GM21367 (cell line): ENCODE measurements around the gene SPNS2.

ENCODE experiments used
- ATAC-seq: cut with Tn5 transposase; IDR thresholded peaks from one replicate; pipeline ENCODE4 v1.9.1; 2021; ENCODE audit not compliant: unreplicated experiment

Gene SPNS2

DNA sequence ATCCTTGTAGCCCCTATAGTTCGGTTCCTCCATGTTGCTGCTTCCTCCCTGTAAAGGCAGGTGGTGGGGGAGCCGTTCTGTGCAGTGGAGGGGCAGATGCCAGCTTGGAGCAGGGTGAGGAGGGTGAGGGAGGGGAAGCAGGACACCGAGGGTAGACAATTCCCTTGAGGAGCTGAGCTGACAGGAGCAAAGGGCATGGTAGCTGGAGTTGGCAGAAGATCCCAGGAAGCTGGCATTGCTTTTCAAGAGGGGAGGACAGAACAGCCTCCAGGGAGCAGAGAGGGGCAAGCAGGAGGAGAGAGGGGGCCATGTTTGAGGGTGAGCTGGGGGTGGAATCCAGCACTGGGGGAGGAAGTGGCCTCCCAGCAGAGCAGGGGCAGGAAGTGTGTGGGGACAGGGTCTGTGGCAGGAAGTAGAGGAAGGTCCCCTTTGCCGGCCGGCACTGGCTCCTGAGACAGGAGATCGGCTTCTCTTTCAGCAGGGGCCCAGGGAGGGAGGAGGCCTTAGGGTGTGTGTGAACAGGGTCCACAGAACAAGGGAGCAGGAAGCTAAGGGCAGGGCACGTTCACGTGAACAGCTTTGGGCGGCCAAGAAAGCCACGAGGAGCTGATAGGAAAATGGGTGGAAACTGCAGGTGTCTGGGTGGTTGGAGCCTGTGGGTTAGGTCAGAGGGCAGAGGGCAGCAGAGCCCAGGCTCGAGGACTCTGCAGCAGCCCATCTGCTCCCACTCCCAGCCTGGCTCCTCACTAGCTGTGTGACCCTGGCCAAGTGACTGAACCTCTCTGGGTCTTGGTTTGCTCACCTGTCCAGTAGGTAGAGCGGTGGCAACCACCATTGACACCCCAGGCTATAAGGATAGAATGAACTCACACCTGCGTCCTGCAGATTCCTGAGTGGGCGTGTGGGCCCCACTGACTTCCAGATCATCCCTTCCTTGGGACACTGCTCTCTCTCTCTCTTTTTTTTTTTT lies 17.5 kb upstream of the SPNS2 start:
- no peak for ATAC-seq

GRCh38 chr17:4482338-4483011 lies 16.2 kb upstream of the SPNS2 start:
- ATAC-seq: no peak

DNA sequence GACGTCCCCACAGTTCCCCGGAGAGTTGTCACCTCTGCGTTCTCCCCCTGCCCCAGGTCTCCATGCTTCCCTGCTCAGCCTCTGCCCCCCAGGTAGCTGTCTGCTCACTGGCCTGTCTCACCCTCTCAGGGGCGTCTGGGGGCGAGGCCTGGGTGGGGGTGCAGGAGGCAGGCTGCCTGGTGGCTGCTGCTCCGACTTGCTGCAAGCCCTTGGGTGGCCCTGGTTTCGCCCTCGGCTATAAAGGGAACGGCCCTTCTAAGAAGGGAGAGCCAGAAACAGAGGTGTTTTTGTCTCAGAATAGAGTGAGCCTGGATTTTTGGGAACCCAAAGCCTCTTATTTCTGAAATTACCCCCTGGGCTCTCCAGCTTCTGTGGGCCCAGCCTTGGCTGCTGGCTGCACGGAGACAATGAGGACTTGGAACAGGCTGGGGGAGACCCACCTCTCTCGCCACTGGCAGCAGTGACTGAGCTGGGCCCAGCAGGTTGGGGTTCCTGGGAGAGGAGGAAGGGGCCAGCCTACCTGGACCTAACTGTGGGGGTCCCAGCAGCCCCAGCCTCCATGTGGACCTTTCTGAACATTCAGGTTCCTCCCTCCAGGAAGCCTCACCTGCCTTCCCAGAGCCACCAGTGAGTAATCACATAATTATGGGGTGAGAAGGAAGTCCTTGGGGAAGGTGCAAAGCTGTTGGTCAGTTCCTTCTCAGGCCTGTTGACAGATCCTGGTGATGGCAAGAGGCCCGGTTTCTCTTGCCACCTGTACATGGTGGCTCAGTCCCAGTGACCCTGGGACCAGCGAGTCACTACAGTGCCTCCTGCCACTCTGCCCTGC lies 15.5 kb upstream of the SPNS2 start:
- no peak for ATAC-seq

DNA sequence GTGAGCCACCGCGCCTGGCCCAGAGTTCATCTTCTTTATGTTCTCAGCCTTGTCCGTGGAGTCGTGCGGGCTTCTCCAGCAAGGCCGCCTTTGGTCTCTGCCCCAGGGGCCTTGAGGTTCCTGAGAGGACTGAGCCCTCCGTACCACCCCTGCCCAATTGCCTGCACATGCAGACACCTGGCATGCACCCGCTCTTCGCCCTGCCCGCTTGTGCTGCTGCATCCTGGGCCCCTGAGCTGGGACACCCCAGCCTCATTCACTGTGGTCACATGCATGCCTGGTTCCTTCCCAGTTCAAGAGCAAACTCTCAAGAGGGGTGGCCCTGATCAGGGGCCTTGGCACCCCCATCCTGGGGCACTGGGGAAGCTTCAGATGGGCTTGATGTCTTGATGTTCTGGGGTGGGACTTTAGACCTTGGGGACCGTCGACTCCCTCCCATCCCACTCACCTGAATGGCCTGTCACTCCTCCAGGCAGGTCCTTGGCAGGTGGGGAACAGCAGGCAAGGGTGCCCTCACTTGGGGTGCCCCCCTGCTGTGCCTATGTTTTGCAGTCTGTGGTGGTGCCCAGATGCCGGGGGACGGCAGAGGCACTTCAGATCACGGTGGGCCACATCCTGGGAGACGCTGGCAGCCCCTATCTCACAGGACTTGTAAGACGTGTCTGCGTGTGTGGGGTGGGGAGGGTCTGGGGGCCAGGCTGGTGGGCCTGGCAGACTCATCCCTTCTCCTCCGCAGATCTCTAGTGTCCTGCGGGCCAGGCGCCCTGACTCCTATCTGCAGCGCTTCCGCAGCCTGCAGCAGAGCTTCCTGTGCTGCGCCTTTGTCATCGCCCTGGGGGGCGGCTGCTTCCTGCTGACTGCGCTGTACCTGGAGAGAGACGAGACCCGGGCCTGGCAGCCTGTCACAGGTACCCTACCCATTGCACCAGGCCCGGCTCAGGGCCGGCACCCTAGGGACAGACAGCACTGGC lies 12.7 kb upstream of the SPNS2 start:
- ATAC-seq: no peak

DNA sequence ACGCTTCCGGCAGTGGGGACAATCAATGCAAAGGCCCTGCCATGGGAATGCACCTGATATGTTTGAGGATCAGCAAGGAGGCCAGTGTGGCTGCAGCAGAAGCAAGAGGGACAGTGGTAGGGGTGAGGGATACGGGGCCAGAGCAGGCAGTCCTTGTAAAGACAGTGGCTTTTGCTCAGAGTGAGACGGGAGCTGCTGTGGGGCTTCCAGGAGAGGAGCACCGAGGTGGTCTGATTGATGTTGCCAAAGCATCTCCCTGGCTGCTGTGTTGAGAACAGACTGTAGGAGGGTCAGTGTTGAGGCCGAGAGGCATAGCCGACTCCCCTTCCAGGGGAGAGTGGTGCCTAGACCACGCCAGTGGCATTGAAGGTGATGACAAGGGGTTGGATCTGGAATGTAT lies 11.4 kb upstream of the SPNS2 start:
- no peak for ATAC-seq

- ATAC-seq: no peak
Observed at GRCh38 chr17:4487820-4488716, 10.6 kb upstream of the SPNS2 start.

GRCh38 chr17:4488989-4489595 lies 9.6 kb upstream of the SPNS2 start:
- no peak for ATAC-seq

DNA sequence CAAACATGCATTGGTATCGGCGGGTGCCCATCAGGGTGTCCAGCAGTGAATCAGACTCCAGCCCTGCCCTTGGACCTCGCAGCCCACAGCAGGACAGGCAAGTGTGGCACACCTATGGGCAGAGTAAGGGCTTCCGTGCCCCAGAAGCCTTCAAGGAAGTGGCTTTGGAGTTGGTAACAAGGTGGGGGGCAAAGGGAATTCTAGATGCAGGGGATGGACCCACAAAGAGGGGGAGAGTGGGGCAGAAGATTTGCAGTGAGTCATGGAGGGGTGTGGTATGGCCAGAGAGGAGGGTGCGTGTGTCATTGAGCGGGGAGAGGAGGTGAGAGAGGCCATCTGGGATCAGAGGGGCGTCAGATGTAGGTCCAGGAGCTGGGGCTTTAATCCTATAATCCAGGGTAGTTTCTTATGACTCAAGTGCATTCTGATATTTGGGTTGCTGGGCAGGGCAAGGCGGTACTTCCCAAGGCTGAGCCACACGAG lies 8.5 kb upstream of the SPNS2 start:
- no peak for ATAC-seq

DNA sequence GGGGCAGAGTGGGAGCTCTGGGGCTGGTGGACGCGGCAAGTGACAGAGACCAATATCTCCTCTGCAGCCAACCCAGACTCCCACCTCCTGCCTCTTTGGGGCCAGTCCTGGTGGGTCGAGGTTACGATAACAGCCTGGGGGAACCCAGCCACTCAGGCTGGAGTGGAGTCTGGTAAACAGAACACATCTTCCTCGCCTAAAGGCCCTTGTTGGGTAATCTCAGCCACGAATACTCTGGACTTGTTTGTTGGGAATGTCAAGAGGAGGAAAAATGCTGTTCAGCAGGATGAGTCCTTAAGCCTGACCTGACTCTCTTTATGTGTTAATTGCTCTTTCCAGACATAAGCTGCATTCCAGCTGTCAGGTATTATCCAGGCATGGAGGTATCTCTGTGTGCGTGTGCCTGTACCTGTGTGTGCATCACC lies 8.0 kb upstream of the SPNS2 start:
- ATAC-seq: no peak

DNA sequence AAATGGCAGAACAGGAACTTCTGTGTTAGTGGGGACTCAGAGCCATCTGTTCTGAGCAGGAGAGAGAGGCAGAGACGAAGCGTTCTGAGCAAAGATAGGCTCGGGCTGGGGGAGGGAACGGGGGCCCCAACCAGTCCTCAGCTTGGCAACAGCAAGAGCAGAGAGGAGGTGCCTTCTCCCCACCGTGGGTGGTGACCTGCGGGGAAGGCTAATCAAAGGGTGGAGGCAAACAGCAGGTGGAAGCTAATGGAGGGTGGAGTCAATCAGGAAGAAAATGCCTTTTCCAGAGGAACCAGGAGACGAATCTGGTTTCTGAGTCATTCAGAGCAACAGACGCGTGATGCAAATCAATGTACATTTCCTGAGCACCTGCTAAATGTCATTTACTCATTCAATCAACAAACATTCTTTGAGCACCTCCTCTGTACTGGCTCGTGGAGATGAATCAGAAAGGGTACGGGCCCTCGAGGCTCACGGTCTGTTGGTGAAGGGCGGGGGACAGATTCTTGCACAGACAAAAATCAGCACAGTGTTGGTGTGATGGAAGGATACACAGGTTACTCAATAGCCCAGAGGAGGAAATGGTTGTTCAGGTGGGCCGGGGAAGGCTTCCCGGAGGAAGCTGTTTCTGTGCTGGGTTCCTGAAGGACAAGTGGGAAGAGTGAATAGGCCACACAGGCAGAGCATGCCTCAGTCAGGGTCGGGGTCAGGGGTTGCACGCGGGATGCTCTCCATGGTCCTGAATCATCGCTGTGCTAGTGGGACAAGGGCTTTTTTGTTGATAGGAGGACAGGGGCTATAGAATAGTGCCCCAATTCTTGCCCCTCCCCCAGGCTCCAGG lies 5.7 kb upstream of the SPNS2 start:
- no peak for ATAC-seq

DNA sequence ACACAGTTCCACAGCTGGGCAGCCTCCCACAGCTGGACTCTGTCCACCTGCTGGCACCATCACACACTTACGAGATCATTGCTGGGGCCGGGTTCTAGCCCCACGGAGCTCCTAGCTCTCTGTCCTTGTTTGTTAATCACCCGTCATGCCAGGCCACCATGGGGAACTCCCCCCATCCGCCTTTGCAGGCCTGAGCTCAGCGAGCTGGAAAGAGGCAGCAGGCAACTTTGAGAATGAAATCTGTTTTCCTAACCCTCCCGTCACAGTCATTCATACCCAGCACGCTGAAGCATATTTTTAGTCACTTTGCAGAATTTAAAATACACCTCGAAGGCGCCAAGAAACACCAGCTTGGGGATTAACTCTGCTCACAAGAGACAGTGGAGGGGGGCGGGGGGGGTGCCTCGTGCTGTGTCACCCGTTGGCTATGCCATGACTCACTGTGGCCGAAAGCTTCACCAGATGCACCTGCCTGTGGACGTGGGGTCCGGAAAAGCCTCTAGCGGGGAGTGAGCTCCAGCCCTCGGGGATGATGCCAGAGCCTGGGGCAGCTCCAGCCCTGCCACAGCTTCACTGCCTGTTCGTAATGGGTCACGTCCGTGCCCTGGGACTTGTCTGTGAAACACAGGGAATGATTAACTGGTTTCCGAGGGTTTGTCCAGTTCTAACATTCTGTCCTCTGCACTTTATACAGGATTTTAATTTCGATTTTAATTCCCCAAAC lies 1.4 kb upstream of the SPNS2 start:
- ATAC-seq: no peak

DNA sequence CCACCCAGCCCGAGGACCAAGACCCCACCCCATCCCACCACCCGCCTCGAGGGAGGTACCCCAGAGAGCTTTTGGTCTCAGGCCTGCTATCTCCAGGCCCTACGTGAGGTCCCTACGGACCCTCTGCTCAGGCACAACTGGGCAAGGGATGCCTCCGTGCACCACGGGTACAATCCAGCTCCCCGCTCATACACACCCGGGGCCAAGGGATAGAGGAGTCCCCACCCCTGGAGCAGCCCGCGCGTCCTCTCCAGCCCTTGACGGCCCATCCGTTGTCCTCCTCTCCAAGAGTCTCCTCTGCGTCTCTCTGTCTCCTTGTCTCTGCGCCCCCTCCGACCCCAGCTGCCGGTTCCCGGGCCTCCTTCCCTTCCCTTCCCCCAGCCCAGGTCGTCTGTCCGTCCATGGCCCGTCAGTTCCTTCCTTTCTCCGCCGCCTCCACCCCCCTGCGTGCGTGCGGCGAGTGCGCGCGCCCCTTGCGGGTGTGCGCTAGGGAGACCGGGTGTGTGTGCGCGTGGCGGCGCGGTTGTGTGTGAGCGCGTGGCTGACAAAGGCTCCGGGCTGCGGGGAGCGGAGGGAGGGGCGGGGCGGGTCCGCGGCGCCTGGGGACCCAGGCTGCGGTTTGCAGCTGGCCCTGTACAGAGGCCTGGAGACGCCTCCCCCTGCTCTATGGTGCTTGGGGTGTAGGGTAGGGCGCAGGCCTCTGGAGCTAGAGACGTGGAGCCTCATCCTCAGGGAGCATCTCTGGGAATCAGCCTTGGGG lies 930 bp downstream of the SPNS2 start:
- ATAC-seq: no peak

- ATAC-seq: no peak
Observed at GRCh38 chr17:4500191-4500571, 1.5 kb downstream of the SPNS2 start.

- no peak for ATAC-seq
Observed at GRCh38 chr17:4501295-4501949, 2.7 kb downstream of the SPNS2 start.

DNA sequence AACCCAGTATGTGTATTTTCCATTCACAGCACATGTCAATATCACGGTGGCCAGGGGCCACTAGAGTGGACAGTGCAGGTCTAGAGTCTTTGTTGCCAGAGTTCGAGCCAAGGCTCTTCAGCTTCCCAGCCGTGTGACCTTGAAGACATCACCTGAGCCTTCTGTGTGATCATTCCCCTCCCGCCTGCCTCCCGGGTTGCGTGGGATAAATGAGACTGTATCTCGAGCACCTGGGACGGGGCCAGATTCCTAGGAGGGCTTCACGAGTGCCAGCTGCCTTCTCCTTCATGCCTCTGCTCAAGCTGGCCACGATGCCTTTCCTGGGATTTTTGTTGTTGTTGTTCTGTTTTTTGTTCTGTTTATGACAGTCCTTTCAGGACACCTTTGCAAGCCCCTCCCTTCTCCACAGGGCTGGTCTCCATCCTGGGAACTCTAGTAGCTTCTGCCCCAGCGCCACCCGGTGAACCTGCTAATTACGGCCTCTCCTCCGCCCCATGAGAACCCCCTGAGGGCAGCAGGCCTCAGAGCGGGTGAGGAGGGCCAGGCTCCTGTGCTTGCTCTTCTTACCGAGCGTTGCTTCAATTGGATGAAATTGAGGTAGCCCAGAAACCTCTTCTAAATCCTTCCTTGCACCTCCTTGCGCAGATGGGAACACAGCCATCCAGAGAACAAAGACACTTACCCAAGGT lies 3.9 kb downstream of the SPNS2 start:
- no peak for ATAC-seq
